ENCODE results near the gene GPR137. TPM values are rescaled to one million over a fixed set of nuclear protein-coding genes. Genes with fewer than 3 reads are reported as not detected.
A peak's percentile ranks its signal among the peaks of the same experiment; 100 is the strongest.

Gene GPR137
- total and polyA plus RNA-seq, 10 of the 15 experiments (the other 5 are each of a cell fraction or from before 2014, with no cell fraction given) = 0.37 to 29.2 (median 13.8) TPM

GRCh38 chr11:64239662-64240434 lies 45.8 kb upstream of the GPR137 start (continued):
- no peak for TF ChIP-seq ZBTB4 (CRISPR knock-in tag; IDR thresholded peaks at IDR 0.05)
- no peak for TF ChIP-seq SRF (IDR thresholded peaks at IDR 0.05; ENCODE audit: low read depth in 2 of 2, low read length in 2 of 2)
- TF ChIP-seq RELB (IDR thresholded peaks at IDR 0.05; ENCODE audit: low read depth) = no peak
- no peak for TF ChIP-seq E2F8 (IDR thresholded peaks at IDR 0.05; ENCODE audit: low read depth, partially characterized antibody)
- TF ChIP-seq ZBTB40 (IDR thresholded peaks at IDR 0.05; ENCODE audit: borderline replicate concordance) = no peak
- no peak for TF ChIP-seq SUZ12 (IDR thresholded peaks at IDR 0.05; ENCODE audit: unreplicated experiment)
- no peak for TF ChIP-seq HDAC6 (IDR thresholded peaks at IDR 0.05; ENCODE audit: unreplicated experiment)
- TF ChIP-seq JUNB (IDR thresholded peaks at IDR 0.05) = peak; percentile 7; the same call in 1 of the 2 replicates
- 0 out of 2 replicates have a peak, but pooled peaks have one; percentile 1 for TF ChIP-seq TCF12 (IDR thresholded peaks at IDR 0.05; ENCODE audit: low read depth, low read length)
- TF ChIP-seq CHD1 (IDR thresholded peaks at IDR 0.05; ENCODE audit: low read depth, low read length) = no peak
- TF ChIP-seq BCL11A (IDR thresholded peaks at IDR 0.05; ENCODE audit: low read depth, low read length) = peak; percentile 79
- TF ChIP-seq REST (IDR thresholded peaks at IDR 0.05; ENCODE audit: low read depth, low read length) = no peak
